ENCODE results near the gene LIMK1. TPM values are rescaled to one million over a fixed set of nuclear protein-coding genes. Genes with fewer than 3 reads are reported as not detected.
A peak's percentile ranks its signal among the peaks of the same experiment; 100 is the strongest.

The LIMK1 gene
- total and polyA plus RNA-seq, 2 donors (not counting 3 experiments of a cell fraction or from before 2014, with no cell fraction given), result 52.9 to 54.5 TPM

DNA sequence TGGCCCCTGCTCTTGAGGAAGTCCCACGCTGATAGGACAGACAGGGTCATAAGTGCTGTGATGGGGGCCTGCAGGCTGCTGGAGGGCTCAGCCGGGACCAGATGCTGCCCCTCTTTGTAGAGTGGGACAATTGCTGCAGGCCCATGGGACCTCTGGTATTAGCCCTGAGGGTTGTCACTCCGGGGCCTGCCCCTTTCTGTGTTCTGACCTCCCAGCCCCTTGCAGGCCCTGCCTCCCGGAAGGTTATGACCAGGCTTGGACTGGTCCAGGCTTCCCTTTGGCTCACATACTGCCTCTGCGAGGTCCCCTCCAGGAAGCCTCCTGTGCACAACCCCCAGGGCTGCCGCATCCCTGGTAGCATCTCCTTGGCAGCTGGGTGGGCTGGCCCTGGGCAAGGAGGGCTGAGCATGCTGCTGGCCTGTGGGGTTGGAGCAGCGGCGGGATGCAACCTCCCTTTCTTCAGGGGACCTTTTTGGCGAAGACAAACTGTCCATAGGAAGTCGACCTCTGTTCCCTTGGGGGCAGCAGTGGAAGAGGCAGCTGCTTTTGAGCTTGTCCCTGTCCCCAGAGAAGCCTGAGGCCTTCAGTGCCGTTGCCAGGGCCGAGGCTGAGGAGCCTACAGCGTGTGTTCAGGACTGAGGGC, 8.8 kb downstream of the LIMK1 start:
- peak overlapping the region; percentile 83 for H3K27ac ChIP-seq (ENCODE audit: insufficient read depth, low read depth, low read length)
- H3K4me3 ChIP-seq (replicated peaks in 1 of 3; ENCODE audit: insufficient read depth in 1 of 3, low read depth in 1 of 3, low read length in 3 of 3), result no peak overlapping the region
- H3K36me3 ChIP-seq (ENCODE audit: control insufficient read depth in 2 of 2, extremely low read depth in 1 of 2, insufficient read depth in 2 of 2, low read length in 2 of 2), result peaks cover 7% of the 10 kb centered on the region in 2 experiments
- intact Hi-C loops (cut with micrococcal nuclease), result loop anchor here (10.0 kb wide), 1 partner anchor 182 kb away; no protein-coding TSS in a partner anchor
- dilution Hi-C loops (cut with MboI; ENCODE audit: extremely low pct_ligation_motif_present, low sequenced_read_pairs), result no loop called here
- ChIA-PET POLR2A (interaction anchor here (0.7 kb wide), 1 partner anchor 23 kb away, joined by 10 read pairs; no protein-coding TSS in a partner anchor), CTCF (interaction anchor here (0.6 to 1.3 kb wide), 2 partner anchors 12 to 463 kb away, joined by 3 to 4 read pairs; no protein-coding TSS in a partner anchor)
- TF ChIP-seq POLR2AphosphoS5 (IDR thresholded peaks at IDR 0.05; ENCODE audit: insufficient read depth, low read depth, low read length) (no peak), GATA2 (IDR thresholded peaks at IDR 0.05; ENCODE audit: insufficient read depth, insufficient read length, low read depth, low read length) (no peak), POLR2A (IDR thresholded peaks at IDR 0.05; ENCODE audit: low read depth, low read length) (no peak), FOS (IDR thresholded peaks at IDR 0.05; ENCODE audit: borderline replicate concordance, insufficient read depth, low read length) (no peak), MYC (IDR thresholded peaks at IDR 0.05; ENCODE audit: low read depth, low read length) (no peak)
- TF ChIP-seq, protein P1, sequence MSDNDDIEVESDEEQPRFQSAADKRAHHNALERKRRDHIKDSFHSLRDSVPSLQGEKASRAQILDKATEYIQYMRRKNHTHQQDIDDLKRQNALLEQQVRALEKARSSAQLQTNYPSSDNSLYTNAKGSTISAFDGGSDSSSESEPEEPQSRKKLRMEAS (IDR thresholded peaks at IDR 0.05; ENCODE audit: insufficient read depth, insufficient read length), result no peak
- no peak overlapping the region for H3K4me2 ChIP-seq (ENCODE audit: insufficient read depth, low read length)
- no peaks in the 10 kb centered on the region for H3K79me2 ChIP-seq (ENCODE audit: control insufficient read depth, insufficient read depth, low read length)
- no peak overlapping the region for H2AFZ ChIP-seq (ENCODE audit: low read depth, low read length)
- no peaks in the 10 kb centered on the region for H3K27me3 ChIP-seq (ENCODE audit: control insufficient read depth in 2 of 2, insufficient read depth in 2 of 2, low read length in 2 of 2)
- H4K20me1 ChIP-seq (replicated peaks; ENCODE audit: control insufficient read depth, extremely low read depth, insufficient read depth, low read length), result no peaks in the 10 kb centered on the region
- FAIRE-seq (no peak), DNase-seq (ENCODE audit: low read depth, low spot score) (no peak)
- no peak overlapping the region for H3K9ac ChIP-seq (replicated peaks; ENCODE audit: extremely low read depth, insufficient read depth, low read length)
- no peaks in the 10 kb centered on the region for H3K9me1 ChIP-seq (replicated peaks; ENCODE audit: control insufficient read depth, extremely low read depth, insufficient read depth, low read length)
- peaks cover 27% of the 10 kb centered on the region for H3K4me1 ChIP-seq (ENCODE audit: control insufficient read depth, extremely low read depth, insufficient read depth, low read length)
- no peaks in the 10 kb centered on the region for H3K9me3 ChIP-seq (replicated peaks; ENCODE audit: control insufficient read depth, insufficient read depth, low read length)
- no TSS peak for BruUV-seq (replicated peaks)

DNA sequence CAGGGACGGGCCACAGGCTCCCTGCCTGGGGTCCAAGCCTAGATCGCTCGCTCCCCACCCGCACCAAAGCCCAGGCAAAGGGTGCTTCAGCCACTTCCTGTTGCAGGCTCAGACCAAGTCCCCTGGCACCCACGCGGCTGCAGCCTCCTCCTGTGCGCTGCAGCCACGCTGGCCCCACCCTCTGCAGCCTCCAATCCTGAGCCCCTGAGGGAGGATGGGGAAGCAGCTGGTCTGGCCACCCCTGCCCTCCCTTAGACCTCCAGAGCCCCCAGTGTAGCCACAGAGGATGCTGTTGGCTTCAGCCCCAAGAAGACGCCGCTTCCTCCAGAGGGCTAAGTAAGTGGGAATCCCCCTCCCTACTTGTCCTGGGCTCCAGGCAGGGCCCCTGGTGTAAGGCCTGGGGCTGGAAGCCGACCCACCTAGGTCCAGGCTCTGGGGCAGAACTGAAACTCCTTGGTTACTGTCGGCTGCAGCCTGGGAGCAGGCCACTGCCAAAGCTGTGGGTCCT, 9.4 kb downstream of the LIMK1 start:
- POLR2A ChIA-PET, result no interaction called here
- FAIRE-seq, result no peak

More for the DNA sequence above, 9.4 kb downstream of the LIMK1 start:
- TF ChIP-seq EZH2 (IDR thresholded peaks at IDR 0.05; ENCODE audit: borderline replicate concordance, low read depth, low read length, severe bottlenecking), result no peak
- TF ChIP-seq GATA2 (IDR thresholded peaks at IDR 0.05; ENCODE audit: insufficient read depth, insufficient read length, low read depth, low read length), result no peak
- TF ChIP-seq, protein P1 (IDR thresholded peaks at IDR 0.05; ENCODE audit: insufficient read depth, insufficient read length), result no peak
- TF ChIP-seq POLR2A (IDR thresholded peaks at IDR 0.05; ENCODE audit: low read depth, low read length), result no peak
- no peak for TF ChIP-seq FOS (IDR thresholded peaks at IDR 0.05; ENCODE audit: borderline replicate concordance, insufficient read depth, low read length)
- no peak for TF ChIP-seq JUN (IDR thresholded peaks at IDR 0.05; ENCODE audit: borderline replicate concordance, insufficient read depth, insufficient read length, low read depth)
- TF ChIP-seq, protein P2, sequence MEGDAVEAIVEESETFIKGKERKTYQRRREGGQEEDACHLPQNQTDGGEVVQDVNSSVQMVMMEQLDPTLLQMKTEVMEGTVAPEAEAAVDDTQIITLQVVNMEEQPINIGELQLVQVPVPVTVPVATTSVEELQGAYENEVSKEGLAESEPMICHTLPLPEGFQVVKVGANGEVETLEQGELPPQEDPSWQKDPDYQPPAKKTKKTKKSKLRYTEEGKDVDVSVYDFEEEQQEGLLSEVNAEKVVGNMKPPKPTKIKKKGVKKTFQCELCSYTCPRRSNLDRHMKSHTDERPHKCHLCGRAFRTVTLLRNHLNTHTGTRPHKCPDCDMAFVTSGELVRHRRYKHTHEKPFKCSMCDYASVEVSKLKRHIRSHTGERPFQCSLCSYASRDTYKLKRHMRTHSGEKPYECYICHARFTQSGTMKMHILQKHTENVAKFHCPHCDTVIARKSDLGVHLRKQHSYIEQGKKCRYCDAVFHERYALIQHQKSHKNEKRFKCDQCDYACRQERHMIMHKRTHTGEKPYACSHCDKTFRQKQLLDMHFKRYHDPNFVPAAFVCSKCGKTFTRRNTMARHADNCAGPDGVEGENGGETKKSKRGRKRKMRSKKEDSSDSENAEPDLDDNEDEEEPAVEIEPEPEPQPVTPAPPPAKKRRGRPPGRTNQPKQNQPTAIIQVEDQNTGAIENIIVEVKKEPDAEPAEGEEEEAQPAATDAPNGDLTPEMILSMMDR (IDR thresholded peaks at IDR 0.05; ENCODE audit: extremely low read depth in 1 of 2, insufficient read depth in 1 of 2, low read depth in 1 of 2, low read length in 2 of 2), result no peak
- no peak for TF ChIP-seq MYC (IDR thresholded peaks at IDR 0.05; ENCODE audit: low read depth, low read length)
- no peak for TF ChIP-seq POLR2AphosphoS5 (IDR thresholded peaks at IDR 0.05; ENCODE audit: insufficient read depth, low read depth, low read length)
- Histone ChIP-seq H4K20me1 (replicated peaks; ENCODE audit: control insufficient read depth, extremely low read depth, insufficient read depth, low read length) (no peaks in the 10 kb centered on the region), H3K4me3 (replicated peaks in 1 of 3; ENCODE audit: insufficient read depth in 1 of 3, low read depth in 1 of 3, low read length in 3 of 3) (no peak overlapping the region), H3K27ac (ENCODE audit: insufficient read depth, low read depth, low read length) (peak overlapping the region; percentile 83), H3K4me2 (ENCODE audit: insufficient read depth, low read length) (no peak overlapping the region), H3K79me2 (ENCODE audit: control insufficient read depth, insufficient read depth, low read length) (no peaks in the 10 kb centered on the region), H3K36me3 (ENCODE audit: control insufficient read depth in 2 of 2, extremely low read depth in 1 of 2, insufficient read depth in 2 of 2, low read length in 2 of 2) (peaks cover 5 to 7% of the 10 kb centered on the region in 2 experiments), H3K4me1 (ENCODE audit: control insufficient read depth, extremely low read depth, insufficient read depth, low read length) (peaks cover 32% of the 10 kb centered on the region), H2AFZ (ENCODE audit: low read depth, low read length) (no peak overlapping the region), H3K9me3 (replicated peaks; ENCODE audit: control insufficient read depth, insufficient read depth, low read length) (no peaks in the 10 kb centered on the region), H3K27me3 (ENCODE audit: control insufficient read depth in 2 of 2, insufficient read depth in 2 of 2, low read length in 2 of 2) (no peaks in the 10 kb centered on the region), H3K9me1 (replicated peaks; ENCODE audit: control insufficient read depth, extremely low read depth, insufficient read depth, low read length) (no peaks in the 10 kb centered on the region), H3K9ac (replicated peaks; ENCODE audit: extremely low read depth, insufficient read depth, low read length) (peak overlapping the region; percentile 25)
- CTCF ChIA-PET, result interaction anchor here (1.1 kb wide), 1 partner anchor 9 kb away, joined by 3 read pairs; the partner anchor contains the start of gene LIMK1
- intact Hi-C loops (cut with micrococcal nuclease), result loop anchor here (1.0 to 10.0 kb wide), 2 partner anchors 9 to 182 kb away; no protein-coding TSS in a partner anchor
- peak; percentile 40 for DNase-seq (ENCODE audit: low read depth, low spot score)
- BruUV-seq (replicated peaks), result no TSS peak
- dilution Hi-C loops (cut with MboI; ENCODE audit: extremely low pct_ligation_motif_present, low sequenced_read_pairs), result no loop called here
